Measurements from ENCODE around the gene SOX3. TPM values are rescaled to one million over a fixed set of nuclear protein-coding genes. Genes with fewer than 3 reads are reported as not detected.

SOX3 gene
- total RNA-seq, result not detected in 2 replicates

GRCh38 chrX:140504371-140505324 is at the start of gene SOX3:
Gene SOX3 (minus strand): TSS chrX:140505069. CDS start chrX:140505060, 9 bp downstream.

Other genes with a start within 250 kb of the SOX3 start
- gene LINC00632, start 204.7 kb upstream of the SOX3 start, total RNA-seq, result 0.76 and 2.6 TPM in 2 replicates